Stimulated activated CD8-positive, alpha-beta memory T cell treated with anti-CD3 and anti-CD28 coated beads, Interleukin-4, amount 100 ng/mL, for 4 hours (primary cell): ENCODE results near the gene MT1E.
A peak's percentile ranks its signal among the peaks of the same experiment; 100 is the strongest.
"Not testable (repeated sequence)": the region's sequence is repeated elsewhere in the genome, so short reads cannot be mapped to it uniquely, and the experiment has no call there.

Experiments used
- DNase-seq, 2 donors: peaks; one replicate each; pipeline ENCODE4 v3.0.0-alpha.2; 2020; ENCODE audit warnings: low read depth in 2 of 2, low spot score in 1 of 2

The MT1E gene

DNA sequence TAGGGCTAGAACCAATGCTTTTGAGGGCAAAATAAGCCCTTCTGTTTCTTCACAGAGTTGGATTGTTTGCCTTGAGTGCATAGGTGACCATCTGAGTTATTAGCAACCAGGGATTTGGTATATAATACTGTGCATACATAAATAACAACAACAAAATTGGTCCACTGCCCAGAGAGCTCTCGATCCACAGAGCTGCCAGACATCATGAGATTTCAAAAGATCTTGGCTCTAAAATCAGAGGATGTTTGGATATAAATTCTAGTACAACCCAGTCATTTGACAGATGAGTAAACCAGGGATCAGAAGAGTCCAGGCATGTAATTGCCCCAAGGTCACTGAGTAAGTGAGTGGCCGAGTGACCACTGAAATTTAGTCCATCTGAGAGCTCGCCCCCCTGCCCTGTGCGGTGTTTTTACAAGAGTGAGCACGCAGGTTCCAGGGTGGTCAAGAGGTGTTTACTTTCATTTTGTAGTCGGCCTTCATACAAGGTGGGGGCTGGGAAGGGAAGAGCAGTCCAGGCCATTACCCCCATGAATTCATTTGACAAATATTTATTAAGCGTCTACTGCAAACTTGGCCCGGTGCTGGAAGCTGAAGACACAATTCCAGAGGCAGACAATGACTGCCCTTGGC lies 19.0 kb upstream of the MT1E start:
- DNase-seq: no peak

DNA sequence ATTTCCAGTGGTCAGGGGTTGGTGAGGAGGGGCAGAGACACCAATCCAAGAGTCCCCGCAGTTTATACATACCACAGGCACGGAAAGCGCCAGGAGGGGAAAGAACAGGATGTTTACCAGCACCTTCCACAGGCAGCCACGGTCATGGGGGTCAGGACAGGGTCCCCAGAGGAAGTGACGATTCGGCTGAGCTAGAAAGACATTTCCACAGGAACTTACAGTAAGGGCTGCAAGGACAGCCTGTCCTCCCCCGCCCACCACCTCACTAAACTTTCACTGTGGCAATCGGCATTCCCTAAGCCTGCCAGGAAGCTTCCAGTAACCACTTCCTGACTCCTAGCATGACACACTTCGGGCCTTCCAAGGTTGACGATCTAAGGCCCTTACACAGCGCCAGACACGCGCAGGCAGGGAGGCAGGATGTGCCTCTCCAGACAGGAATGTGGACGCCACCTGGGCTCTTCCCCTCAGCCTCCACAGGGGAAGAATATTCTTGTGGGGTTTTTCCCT lies 18.4 kb upstream of the MT1E start:
- no peak for DNase-seq

DNA sequence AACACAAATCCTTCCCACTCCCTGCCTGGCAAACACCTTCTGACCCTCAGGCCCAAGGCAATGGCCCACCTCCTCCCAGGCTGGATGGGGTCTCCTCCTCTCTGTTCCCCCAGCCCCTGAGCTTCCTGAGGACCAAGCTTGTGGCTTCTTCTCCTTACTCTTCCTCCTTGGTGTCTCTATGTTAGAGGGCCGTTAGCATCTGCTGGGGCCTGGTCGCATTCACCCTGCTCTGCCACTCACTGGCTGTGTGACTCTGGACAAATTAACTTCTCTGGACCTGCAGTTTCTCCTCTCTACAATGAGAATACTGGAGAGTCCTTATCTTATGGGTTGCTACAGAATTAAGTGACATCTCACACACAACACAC lies 17.9 kb upstream of the MT1E start:
- DNase-seq: no peak

DNA sequence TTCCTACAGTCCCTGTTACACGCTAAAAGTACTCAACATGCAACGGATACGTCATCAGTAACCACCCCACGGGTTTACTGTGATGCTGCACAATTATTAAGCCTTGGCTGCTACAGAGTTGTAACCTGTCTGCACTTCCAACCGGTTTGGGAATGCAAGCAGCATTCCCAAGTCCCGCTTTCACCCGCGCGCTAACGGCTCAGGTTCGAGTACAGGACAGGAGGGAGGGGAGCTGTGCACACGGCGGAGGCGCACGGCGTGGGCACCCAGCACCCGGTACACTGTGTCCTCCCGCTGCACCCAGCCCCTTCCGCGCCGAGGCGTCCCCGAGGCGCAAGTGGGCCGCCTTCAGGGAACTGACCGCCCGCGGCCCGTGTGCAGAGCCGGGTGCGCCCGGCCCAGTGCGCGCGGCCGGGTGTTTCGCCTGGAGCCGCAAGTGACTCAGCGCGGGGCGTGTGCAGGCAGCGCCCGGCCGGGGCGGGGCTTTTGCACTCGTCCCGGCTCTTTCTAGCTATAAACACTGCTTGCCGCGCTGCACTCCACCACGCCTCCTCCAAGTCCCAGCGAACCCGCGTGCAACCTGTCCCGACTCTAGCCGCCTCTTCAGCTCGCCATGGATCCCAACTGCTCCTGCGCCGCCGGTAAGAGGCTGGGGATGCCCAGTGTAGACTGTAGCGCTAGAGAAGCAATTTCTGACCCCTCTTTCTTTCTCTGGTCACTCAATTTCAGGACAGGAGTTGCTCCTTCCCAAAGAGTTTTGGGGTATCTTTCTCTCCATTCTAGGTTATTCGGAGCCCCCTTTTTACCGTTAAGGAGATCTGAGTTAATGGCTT lies 17.3 kb upstream of the MT1E start, which contains the start of gene MT2A:
TSS of gene MT2A (plus strand) at position 542 of the 833 bp plus-strand sequence. CDS start at position 614, 72 bp downstream.
- DNase-seq: peak; percentile 55 to 74

DNA sequence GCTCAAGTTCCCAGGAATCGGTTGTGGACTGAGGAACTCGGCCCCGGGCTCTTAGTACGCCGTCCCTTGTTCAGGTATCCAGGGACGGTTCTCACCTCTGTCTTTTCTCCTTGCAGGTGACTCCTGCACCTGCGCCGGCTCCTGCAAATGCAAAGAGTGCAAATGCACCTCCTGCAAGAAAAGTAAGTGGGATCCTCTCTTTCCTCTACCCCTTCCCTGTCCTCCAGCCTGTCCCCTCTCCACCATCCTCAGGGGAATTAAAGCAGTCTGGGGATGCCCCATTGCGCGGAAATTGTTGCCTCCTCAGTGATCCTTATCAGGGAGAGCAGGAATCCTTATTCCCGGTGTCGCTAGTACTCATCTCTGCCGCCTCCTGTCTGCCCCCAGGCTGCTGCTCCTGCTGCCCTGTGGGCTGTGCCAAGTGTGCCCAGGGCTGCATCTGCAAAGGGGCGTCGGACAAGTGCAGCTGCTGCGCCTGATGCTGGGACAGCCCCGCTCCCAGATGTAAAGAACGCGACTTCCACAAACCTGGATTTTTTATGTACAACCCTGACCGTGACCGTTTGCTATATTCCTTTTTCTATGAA lies 16.6 kb upstream of the MT1E start:
- no peak for DNase-seq

DNA sequence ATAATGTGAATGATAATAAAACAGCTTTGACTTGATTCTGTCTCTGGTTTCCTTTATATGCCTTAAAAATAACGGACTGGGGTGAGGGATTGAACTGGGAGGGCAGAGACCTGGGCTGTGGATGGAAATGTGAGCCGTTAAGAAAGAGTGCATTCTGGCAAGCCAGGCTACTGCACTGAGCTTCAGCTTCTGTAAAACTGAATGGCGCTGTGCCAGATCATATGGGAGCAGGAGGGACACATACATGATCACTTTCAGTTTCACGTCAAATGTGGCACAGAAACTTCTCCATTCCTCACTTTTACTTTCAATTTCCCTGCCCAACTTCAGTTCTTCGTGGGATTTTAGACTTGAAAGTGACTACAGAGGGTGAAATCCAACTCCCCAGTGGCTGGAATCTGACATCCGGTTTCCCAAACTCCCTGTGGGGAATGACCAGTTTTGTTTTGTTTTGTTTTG lies 16.1 kb upstream of the MT1E start:
- peak; percentile 47 to 48 for DNase-seq

DNA sequence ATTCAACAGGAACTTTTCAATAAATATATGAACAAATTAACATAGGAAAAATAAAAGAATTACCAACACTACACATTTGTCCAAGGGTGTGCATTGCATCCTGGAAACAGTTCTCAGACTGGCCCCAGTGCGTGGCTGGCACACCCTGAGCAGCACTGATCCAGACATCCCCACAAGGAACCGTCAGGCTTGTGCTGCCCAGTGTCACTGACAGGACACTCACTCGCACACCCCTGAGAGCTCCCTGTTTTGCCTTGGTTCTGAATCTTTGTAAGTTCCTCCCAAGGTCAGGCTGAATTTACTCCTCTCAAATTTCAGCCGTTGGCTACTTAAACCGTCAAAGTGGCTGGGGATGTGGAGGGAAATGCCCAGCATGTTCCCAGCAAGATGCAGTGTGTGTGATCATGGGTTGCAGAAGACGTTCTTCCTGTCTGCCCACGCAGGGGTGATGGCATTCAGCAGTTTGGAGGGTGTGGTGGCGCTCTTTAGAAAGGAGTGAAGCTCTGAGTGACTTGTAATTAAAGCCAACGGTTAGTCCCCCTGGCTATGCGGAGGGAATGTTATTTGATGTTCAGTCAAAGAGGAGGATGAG lies 15.5 kb upstream of the MT1E start:
- peak; percentile 46 to 58 for DNase-seq

DNA sequence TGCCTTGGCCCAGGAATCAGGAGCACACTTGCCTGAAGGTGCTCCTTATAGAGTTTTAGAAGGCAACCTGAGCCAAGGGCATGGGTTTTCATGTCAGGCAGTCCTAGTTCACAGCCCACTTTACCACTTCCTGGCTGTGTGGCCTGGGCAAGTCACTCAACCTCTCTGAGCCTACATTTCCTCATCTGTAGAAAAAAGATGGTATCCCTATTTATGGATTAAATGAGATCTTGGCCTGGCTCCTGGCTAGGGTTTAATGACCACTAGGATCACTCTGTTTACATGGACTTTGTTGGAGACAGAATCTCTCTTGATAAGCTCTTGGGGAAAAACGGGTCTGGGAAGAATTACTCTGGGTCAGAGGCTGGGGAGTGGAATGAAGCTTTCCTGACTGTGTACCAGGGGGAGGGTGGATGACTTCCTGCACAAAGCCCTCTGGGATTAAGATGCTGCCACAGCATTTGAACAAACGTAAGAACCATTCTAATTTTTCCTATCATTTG lies 14.9 kb upstream of the MT1E start:
- no peak for DNase-seq

DNA sequence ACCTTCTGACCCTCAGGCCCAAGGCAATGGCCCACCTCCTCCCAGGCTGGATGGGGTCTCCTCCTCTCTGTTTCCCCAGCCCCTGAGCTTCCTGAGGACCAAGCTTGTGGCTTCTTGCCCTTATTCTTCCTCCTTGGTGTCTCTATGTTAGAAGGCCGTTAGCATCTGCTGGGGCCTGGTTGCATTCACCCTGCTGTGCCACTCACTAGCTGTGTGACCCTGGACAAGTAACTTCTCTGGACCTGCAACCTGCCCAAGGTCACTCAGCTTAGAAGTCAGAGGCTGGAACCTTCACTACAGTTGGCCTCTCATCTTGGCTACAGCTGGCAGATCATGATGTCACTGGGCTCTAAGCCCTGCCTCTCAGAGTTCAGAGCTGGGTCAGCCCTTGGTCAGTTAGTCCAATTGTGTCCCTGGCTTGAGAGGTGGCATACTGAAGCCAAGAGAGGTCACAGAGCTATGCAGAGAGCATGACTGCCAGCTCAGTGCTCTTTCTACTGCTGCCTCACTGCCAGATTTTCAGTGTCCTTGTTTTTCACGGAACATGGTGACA lies 14.2 kb upstream of the MT1E start:
- DNase-seq: no peak

DNA sequence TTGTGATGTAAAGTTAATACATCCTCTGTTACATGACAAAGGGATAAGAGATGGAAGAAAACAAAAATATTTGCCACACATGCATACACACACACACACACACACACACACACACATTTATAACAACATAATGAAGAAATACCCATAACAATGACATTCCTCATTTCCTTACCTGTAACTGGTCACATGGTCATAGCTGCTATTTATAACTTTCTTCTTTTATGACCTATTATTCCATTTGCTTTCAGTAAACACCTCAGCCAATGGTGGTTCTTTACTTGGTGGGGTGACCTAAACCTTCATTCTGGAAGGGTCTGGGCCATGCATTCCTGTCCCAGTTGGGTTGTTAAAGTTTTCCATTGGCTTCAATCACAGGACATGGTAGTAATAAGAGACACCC lies 11.9 kb upstream of the MT1E start:
- no peak for DNase-seq

DNA sequence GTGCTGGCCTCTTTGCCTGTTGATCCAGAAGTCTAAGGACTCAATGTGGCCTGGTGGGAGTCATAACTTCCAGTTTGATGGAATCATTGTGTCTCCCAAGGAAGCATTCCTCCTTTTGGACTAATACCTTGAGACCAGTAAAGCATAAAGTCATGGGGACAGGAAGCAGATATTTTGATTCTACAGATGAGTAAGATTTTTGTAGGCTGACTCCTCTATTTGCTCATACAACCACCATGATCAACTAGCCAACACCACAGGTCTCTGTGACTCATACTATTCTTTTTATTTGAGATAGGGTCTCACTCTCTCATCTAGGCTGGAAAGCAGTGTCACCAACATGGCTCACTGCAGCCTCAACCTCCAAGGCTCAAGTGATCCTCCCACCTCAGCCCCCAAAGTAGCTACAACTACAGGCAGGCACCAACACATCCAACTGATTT lies 11.0 kb upstream of the MT1E start:
- DNase-seq: no peak

DNA sequence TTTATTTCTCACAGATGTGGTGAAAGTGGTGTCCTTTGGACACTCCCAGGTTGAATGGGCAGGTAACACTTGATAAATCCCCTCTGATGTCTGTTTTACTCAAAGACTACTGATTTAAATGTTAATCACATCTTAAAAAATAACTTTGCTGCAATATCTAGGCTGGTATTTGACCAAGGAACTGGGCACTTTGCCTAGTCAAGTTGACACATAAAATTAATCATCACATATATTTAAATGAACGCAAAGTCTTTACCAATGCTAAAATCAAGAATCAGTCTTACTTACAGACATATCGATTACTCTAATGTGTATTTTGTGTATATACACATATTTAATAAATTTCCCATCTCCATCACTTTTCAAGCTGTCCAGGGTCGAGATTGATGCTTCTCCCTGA lies 10.2 kb upstream of the MT1E start:
- DNase-seq: no peak

DNA sequence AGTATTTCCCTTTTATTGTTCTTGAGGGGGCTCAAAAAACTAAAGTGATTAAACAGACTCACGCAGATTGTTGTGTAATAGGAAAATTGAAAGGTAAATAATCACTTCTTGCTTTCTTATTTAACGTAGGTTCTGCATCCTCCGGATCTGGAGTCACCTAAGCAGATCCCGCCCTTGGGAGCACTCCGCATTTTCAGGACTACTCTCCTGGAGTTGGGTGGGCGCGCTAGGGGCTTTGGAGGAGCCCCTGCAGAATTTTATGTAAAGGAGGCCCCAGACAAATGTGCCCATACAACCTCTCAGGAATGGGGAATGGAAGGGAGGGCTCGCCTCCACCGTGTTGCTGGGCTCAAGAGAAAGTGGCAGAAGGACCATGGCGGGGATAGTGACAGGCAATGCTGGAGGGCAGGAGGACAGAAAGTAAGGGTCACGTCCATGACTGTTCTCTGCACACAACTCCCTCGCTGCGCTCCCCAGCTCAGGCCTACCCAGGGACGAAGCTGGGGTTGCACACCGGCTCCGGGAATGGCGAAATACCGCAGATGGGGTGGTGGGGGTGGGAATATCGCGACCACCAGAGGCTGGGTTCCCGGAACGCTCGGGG lies 8.9 kb upstream of the MT1E start:
- DNase-seq: no peak

DNA sequence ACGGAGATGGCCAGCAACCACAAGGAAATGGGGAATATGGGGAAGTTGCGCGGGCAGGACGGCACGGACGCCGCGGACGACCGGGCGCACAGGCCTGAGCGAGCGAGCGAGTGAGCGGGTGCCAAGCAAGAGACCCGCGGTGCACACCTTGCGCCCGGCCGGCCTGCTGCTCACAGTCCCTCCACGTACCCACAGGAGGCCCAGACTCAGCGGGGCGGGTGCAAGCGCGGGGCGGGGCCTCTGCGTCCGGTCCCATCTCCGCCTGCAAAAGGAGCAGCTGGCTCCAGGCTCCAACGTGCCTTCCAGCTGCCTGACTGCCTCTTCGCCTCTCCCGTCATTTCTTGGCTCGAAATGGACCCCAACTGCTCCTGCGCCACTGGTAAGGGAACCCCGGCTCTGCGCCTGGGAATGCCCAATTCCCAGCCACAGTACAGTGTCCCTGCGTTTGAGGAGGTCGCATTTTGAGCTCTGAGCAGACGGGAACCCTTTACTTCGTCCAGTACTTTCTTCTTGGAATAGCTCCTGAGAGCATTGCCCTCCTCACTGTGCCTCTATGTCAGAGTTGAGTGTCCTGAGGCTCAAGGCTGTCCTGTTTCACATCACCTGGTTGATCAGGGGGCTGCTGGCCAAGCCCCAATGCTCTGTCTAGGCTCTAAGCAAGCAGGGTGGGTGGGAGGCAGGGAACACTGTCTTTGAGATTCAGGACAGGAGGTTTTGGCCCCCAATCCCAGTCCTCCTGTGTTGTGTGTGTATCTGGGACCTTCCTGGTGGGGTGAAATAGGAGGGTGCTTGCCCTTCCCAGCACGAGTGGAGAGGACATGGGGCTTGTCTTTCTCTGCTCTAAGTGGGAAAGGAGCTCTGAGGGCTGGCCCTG lies 8.1 kb upstream of the MT1E start:
- DNase-seq: no peak

DNA sequence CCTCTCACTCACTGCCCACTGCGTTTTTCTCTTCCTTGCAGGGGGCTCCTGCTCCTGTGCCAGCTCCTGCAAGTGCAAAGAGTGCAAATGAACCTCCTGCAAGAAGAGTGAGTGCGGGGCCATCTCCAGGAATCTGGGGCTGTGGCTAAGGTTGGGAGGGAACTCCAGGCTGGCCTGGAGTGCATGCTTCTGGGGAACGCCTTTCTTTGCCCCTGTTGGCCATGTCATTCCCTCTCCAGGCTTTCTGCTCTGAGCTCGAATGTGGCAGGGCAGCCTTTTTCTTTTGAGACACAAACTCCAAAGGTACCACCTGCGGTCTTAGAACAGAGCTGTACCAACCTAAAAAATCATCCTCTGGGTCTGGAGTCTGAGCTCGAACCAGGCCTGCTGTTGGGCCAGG lies 7.4 kb upstream of the MT1E start:
- DNase-seq: no peak

DNA sequence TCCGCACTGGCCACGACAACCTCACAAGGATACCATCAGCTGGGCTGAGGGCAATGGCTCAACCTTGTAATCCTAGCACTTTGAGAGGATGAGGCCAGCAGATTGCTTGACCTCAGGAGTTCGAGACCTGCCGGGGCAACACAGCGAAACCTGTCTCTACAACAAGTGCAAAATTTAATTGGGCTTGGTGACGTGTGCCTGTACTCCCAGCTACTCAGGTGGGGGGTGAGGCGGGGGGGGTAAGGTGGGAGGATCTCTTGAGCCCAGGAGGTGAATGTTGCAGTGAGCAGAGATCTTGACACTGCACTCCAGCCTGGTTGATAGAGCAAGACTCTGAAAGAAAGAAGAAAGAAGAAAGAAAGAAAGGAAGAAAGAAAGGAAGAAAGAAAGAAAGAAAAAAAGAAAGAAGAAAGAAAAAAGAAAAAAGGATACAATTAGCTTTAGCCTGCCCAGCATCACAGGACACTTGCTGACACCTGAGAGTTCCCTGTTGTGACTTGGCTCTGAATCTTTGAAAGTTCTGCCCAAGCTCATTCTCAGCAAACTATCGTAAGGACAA lies 5.2 kb upstream of the MT1E start:
- DNase-seq: no peak

DNA sequence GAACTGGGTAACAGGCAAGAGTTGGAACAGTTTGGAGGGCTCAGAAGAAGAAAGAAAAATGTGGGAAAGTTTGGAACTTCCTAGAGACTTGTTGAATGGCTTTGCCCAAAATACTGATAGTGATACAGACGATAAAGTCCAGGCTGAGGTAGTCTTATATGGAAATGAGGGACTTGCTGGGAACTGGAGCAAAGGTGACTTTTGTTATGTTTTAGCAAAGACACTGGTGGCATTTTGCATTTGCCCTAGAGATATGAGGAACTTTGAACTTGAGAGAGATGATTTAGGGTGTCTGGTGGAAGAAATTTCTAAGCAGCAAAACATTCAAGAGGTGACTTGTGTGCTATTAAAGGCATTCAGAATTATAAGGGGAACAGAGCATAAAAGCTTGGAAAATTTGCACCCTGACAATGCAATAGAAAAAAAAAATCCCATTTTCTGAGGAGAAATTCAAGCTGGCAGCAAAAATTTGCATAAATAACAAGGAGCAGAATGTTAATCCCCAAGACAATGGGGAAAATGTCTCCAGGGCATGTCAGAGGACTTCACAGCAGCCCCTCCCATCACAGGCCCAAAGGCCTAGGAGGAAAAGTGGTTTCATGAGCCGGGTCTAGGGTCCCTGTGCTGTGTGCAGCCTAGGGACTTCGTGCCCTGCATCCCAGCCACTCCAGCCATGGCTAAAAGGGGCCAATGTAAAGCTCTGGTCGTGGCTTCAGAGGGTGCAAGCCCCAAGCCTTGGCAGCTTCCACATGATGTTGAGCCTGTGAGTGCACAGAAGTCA lies 3.7 kb upstream of the MT1E start:
- not testable (repeated sequence) for DNase-seq

DNA sequence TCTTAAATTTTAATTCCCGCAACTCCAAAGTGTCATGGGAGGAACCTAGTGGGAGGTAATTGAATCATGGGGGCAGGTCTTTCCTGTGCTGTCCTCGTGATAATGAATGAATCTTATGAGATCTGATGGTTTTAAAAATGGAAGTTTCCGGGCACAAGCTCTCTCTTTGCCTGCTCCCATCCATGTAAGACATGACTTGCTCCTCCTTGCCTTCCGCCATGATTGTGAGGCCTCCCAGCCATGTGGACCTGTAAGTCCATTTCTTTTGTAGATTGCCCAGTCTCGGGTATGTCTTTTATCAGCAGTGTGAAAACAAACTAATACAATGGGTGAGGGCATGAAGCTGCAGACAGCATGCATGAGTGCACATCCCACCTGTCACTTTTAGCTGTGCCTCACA lies 2.4 kb upstream of the MT1E start:
- not testable (repeated sequence) for DNase-seq

DNA sequence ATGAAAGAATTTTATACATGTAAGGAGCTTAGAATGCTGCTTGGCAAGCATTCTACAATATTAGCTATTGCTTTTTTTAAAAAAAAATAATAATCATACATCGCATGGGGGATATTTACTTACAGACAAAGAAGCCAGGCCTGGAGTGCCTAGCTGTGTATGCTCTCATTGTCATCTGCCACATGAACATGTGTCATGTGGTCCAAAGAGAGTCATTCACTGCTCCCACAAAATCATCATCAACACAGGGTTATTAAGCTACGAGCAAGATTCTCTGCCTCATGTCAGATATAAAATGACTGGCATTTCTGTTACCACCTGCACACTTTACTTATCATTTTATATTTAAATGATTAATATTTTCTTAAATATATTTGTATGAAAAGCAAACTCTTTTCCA lies 1.9 kb upstream of the MT1E start:
- DNase-seq: no peak
